GM12875 (cell line): ENCODE results near the gene GINS2.

Experiments used
- H3K4me3 ChIP-seq: one replicate; pipeline ENCODE4 v1.5.1; 2011; ENCODE audit warnings: low read depth, low read length, control low read depth
- TF ChIP-seq, protein P1 (sequence below): IDR thresholded peaks from 2 replicates; pipeline ENCODE4 v1.5.1; 2011; ENCODE audit warnings: low read depth, mild to moderate bottlenecking, control low read depth, inconsistent platforms, low read length, moderate library complexity, borderline replicate concordance; ENCODE audit not compliant: insufficient read depth

Gene GINS2

DNA sequence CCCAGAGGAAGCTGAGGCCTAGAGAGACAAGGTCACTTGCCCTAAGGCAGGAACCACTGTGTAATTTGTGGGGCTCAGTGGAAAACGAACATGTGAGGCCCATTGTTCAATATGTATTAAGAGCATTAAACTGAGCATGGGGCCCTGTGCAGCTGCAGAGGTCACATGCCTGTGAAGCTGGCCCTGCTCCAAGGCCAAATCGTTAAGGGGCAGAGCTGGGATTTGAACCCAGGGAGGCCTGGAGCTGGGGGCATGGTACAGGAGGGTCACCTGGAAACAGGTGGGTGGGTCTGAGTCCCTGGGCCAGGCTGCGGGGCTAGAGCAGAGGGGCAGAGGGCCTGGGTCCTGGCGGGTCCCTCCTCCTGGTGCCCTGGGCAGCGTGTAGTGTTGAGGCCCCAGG lies 42.4 kb upstream of the GINS2 start:
- no peak overlapping the region for H3K4me3 ChIP-seq
- TF ChIP-seq, protein P1, sequence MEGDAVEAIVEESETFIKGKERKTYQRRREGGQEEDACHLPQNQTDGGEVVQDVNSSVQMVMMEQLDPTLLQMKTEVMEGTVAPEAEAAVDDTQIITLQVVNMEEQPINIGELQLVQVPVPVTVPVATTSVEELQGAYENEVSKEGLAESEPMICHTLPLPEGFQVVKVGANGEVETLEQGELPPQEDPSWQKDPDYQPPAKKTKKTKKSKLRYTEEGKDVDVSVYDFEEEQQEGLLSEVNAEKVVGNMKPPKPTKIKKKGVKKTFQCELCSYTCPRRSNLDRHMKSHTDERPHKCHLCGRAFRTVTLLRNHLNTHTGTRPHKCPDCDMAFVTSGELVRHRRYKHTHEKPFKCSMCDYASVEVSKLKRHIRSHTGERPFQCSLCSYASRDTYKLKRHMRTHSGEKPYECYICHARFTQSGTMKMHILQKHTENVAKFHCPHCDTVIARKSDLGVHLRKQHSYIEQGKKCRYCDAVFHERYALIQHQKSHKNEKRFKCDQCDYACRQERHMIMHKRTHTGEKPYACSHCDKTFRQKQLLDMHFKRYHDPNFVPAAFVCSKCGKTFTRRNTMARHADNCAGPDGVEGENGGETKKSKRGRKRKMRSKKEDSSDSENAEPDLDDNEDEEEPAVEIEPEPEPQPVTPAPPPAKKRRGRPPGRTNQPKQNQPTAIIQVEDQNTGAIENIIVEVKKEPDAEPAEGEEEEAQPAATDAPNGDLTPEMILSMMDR, result no peak

- H3K4me3 ChIP-seq, result no peak overlapping the region
- TF ChIP-seq, protein P1, result no peak
Measured at GRCh38 chr16:85730186-85730465, 41.4 kb upstream of the GINS2 start.

DNA sequence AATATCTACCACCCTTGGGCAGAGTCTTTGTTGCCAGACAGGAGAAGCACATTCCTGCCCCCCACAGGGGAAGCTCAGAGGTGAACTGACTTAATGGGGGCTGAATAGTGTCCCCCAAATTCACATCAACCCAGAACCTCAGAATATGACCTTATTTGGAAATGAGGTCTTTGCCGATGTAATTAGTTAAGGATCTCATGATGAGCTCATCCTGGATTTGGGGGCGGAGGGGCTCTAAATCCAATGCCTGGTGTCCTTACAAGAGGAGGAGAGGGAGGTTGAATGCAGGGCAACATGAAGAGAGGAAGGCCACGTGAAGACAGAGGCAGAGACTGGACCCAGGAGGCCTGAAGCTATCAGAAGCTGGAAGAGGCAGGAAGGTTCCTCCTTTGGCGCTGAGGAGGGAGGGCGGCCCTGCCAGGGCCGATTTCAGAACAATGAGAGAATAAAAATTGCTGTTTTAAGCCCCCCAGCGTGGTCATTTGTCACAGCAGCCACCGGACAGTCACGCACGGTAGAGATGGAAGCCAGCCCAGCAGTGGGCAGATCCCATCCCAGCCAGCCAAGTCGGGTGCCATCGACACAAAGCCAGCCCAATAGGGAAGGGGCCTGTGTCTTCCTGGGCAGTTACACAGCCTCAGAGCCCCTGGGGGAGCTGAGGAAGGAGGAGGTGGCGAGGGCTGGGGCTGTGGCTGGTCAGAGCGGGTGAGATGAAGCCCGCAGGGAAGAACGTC lies 40.9 kb upstream of the GINS2 start:
- TF ChIP-seq, protein P1, result no peak
- H3K4me3 ChIP-seq, result no peak overlapping the region

GRCh38 chr16:85728879-85729278 lies 40.1 kb upstream of the GINS2 start:
- TF ChIP-seq, protein P1, result peak; percentile 45; the same call in 1 of the 2 replicates

GRCh38 chr16:85724936-85725335 lies 36.2 kb upstream of the GINS2 start:
- H3K4me3 ChIP-seq, result no peak overlapping the region
- TF ChIP-seq, protein P1, result no peak

More at GRCh38 chr16:85728879-85729278, 40.1 kb upstream of the GINS2 start:
- H3K4me3 ChIP-seq, result no peak overlapping the region

DNA sequence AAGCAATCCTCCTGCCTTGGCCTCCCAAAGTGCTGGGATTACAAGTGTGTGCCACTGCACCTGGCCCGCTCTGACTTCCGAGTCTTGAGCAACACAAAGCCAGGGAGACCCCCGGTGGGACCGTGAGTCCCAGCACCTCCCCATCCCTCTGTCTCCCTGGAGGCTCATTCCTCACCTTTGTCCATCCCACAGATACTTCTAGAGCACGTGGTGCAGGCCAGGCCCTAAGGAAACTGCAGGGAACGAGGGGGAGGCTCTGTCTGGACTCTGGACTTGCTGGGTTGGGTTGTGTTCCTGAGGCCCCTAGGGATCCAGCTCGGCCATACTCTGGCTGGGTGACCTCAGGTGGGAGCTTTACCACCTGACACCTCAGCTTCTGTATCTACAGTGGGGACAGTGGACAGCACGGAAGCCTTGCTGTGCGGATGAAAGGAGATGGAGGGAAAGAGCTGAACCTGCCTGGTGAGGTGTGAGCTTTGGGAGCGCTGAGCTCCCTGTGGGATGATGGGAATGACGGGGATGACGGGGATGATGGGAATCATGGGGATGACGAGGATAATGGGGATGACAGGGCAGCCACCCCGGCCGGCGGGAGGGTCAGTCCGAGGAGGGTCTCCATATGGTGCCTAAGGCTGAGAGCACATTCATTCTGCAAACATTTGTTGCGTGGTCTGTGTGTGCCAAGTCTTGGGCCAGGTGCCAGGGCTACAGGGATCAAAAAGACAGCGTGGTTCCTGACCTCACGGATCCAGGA lies 35.5 kb upstream of the GINS2 start:
- TF ChIP-seq, protein P1, result no peak

GRCh38 chr16:85722128-85722893 lies 33.6 kb upstream of the GINS2 start:
- H3K4me3 ChIP-seq, result no peak overlapping the region
- TF ChIP-seq, protein P1, result no peak

More for the DNA sequence above, 35.5 kb upstream of the GINS2 start:
- H3K4me3 ChIP-seq, result no peak overlapping the region
